ENCODE results near the gene SOAT1.

GRCh38 chr1:179337288-179337687, 43.7 kb downstream of the SOAT1 start:
- TF ChIP-seq CEBPB (IDR thresholded peaks at IDR 0.05; ENCODE audit: borderline replicate concordance in 1 of 2, low read depth in 2 of 2, low read length in 2 of 2) (no peak), EZH2 (IDR thresholded peaks at IDR 0.05; ENCODE audit: borderline replicate concordance, control insufficient read depth, low read depth, low read length) (no peak), CREB1 (IDR thresholded peaks at IDR 0.05; ENCODE audit: low read depth) (no peak), PBX3 (IDR thresholded peaks at IDR 0.05; ENCODE audit: insufficient replicate concordance, low read depth, low read length) (no peak), KLF5 (IDR thresholded peaks at IDR 0.05; ENCODE audit: partially characterized antibody) (no peak), E2F4 (IDR thresholded peaks at IDR 0.05; ENCODE audit: low read depth, low read length) (no peak), JUND (IDR thresholded peaks at IDR 0.05; ENCODE audit: low read depth, low read length) (no peak), CTCF (IDR thresholded peaks at IDR 0.05 in 2 of 3, conservative IDR thresholded peaks at IDR 0.05 in 1 of 3; ENCODE audit: control insufficient read depth in 2 of 3, extremely low read depth in 1 of 3, insufficient read depth in 1 of 3, low read depth in 3 of 3, low read length in 3 of 3) (no peak), BACH1 (IDR thresholded peaks at IDR 0.05; ENCODE audit: borderline replicate concordance) (no peak), POLR2AphosphoS5 (IDR thresholded peaks at IDR 0.05; ENCODE audit: low read length) (no peak)
